OCI-LY1 (cell line): ENCODE measurements around the gene DCAF15.

Source experiments
- H2AFZ ChIP-seq: fragments of 200-600 bp; sonication (generic), shearing (Covaris generic); 2 replicates; pipeline ENCODE4 v1.6.0; 2014; ENCODE audit warnings: antibody characterized with exemption, mild to moderate bottlenecking, low read length
- H3F3A ChIP-seq: fragments of 200-600 bp; sonication (generic), shearing (Covaris generic); 2 replicates; pipeline ENCODE4 v1.6.0; 2014; ENCODE audit warnings: mild to moderate bottlenecking, antibody characterized with exemption, low read length, moderate library complexity; ENCODE audit not compliant: insufficient read depth
- H3K27ac ChIP-seq: fragments of 200-600 bp; sonication (generic); 2 replicates; pipeline ENCODE4 v1.5.1; 2014; ENCODE audit warnings: low read length, mixed run types, mild to moderate bottlenecking, low read depth; ENCODE audit not compliant: poor library complexity, severe bottlenecking
- H3K27me3 ChIP-seq: fragments of 200-600 bp; sonication (generic); 2 replicates; pipeline ENCODE4 v1.6.0; 2014; ENCODE audit warnings: antibody characterized with exemption, mild to moderate bottlenecking, low read length, moderate library complexity; ENCODE audit not compliant: insufficient read depth
- H3K36me3 ChIP-seq: fragments of 200-600 bp; sonication (generic); 2 replicates; pipeline ENCODE4 v1.6.1; 2014; ENCODE audit warnings: mild to moderate bottlenecking, antibody characterized with exemption, low read length, moderate library complexity, mixed read lengths; ENCODE audit not compliant: insufficient read depth
- H3K4me1 ChIP-seq: fragments of 200-600 bp; sonication (generic); 2 replicates; pipeline ENCODE4 v1.5.1; 2014; ENCODE audit warnings: mild to moderate bottlenecking, low read length, moderate library complexity; ENCODE audit not compliant: insufficient read depth, severe bottlenecking
- H3K4me2 ChIP-seq: fragments of 200-600 bp; sonication (generic), shearing (Covaris generic); 2 replicates; pipeline ENCODE4 v1.6.1; 2014; ENCODE audit warnings: low read length
- H3K4me3 ChIP-seq: fragments of 200-600 bp; sonication (generic); 2 replicates; pipeline ENCODE4 v1.5.1; 2014; ENCODE audit warnings: low read length, low read depth, mild to moderate bottlenecking, mixed read lengths; ENCODE audit not compliant: poor library complexity, severe bottlenecking
- H3K79me2 ChIP-seq: fragments of 200-600 bp; shearing (Covaris generic); 2 replicates; pipeline ENCODE4 v1.6.1; 2016; ENCODE audit warnings: mixed run types, low read length, mixed read lengths; ENCODE audit not compliant: insufficient read depth
- H3K9ac ChIP-seq: fragments of 200-600 bp; sonication (generic), shearing (Covaris generic); 2 replicates; pipeline ENCODE4 v1.6.1; 2014; ENCODE audit warnings: mild to moderate bottlenecking, low read length, mixed read lengths
- H3K9me2 ChIP-seq: fragments of 200-600 bp; sonication (generic), shearing (Covaris generic); 2 replicates; pipeline ENCODE4 v1.6.1; 2014; ENCODE audit warnings: low read depth, mild to moderate bottlenecking, low read length, mixed read lengths
- H3K9me3 ChIP-seq: fragments of 200-600 bp; shearing (Covaris generic); 2 replicates; pipeline ENCODE4 v1.6.1; 2014; ENCODE audit warnings: low read length, mixed read lengths
- H4K20me1 ChIP-seq: fragments of 200-600 bp; sonication (generic), shearing (Covaris generic); 2 replicates; pipeline ENCODE4 v1.6.0; 2016; ENCODE audit warnings: mild to moderate bottlenecking, low read length; ENCODE audit not compliant: insufficient read depth
- CTCF ChIP-seq: fragments of 200-600 bp; sonication (generic), shearing (Covaris generic); IDR thresholded peaks from 2 replicates; pipeline ENCODE4 v1.5.1; 2017; ENCODE audit warnings: mild to moderate bottlenecking, antibody characterized with exemption, low read length, moderate library complexity, mixed read lengths
- EZH2 ChIP-seq: fragments of 200-600 bp; sonication (generic), shearing (Covaris generic); IDR thresholded peaks from 2 replicates; pipeline ENCODE4 v1.8.0; 2017; ENCODE audit warnings: borderline replicate concordance, mixed run types, mild to moderate bottlenecking, antibody characterized with exemption, low read length, moderate library complexity, mixed read lengths

The DCAF15 gene

GRCh38 chr19:13931391-13932148 is 20.7 kb upstream of the DCAF15 start:
- no peaks in the 10 kb centered on the region for H3K9me3 ChIP-seq
- H3K4me1 ChIP-seq = no peaks in the 10 kb centered on the region
- H2AFZ ChIP-seq = no peak overlapping the region
- no peaks in the 10 kb centered on the region for H3F3A ChIP-seq
- no peaks in the 10 kb centered on the region for H4K20me1 ChIP-seq
- peaks cover 27% of the 10 kb centered on the region for H3K36me3 ChIP-seq
- H3K27ac ChIP-seq = no peak overlapping the region
- H3K9ac ChIP-seq = no peak overlapping the region
- no peak overlapping the region for H3K4me3 ChIP-seq
- no peaks in the 10 kb centered on the region for H3K9me2 ChIP-seq
- no peak overlapping the region for H3K4me2 ChIP-seq
- no peaks in the 10 kb centered on the region for H3K79me2 ChIP-seq
- TF ChIP-seq CTCF = no peak
- no peak for TF ChIP-seq EZH2
- H3K27me3 ChIP-seq = no peaks in the 10 kb centered on the region

DNA sequence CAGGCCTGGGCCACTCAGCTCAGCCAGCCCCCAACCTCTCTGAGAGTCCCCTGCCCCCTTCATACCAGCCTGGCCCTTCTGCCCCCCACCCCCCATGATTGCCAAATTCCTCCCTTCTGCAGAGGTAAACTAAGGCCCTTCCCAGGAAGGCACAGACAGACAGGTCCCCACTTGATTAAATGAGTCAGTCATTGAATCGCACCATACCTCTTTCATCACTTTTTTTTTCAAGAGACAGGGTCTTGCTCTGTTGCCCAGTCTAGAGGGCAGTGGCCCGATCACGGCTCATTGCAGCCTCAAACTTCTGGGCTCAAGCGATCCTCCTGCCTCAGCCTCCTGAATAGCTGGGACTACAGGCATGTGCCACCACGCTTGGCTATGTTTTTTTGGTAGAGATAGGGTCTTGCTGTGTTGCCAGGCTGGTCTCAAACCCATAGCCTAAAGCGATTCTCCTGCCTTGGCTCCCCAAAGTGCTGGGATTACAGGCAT is 20.1 kb upstream of the DCAF15 start:
- H3K4me1 ChIP-seq = no peaks in the 10 kb centered on the region
- no peak for TF ChIP-seq EZH2
- TF ChIP-seq CTCF = no peak

DNA sequence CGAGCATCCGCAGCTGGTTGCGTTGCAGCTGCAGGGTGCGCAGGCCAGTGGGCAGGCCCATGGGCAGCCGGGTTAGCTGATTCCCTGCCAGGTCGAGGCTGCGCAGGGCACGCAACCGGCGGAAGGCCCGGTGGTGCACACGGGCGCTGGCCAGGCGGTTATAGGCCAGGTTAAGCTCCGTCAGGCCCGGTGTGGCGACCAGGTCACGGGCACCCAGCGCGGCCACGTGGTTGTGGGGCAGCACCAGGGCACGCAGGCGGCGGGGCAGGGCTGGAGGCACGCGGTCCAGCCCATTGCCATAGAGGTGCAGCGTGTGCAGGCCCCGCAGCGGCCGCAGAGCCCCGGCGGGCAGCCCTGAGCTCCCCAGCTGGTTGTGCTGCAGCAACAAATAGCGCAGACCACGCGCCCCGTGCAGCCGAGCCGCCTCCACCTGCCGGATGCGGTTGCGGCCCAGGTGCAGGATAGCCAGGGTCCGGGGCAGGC is 19.4 kb upstream of the DCAF15 start:
- Histone ChIP-seq H3K9ac (no peak overlapping the region), H3K4me1 (no peaks in the 10 kb centered on the region), H3K27me3 (no peaks in the 10 kb centered on the region), H3K4me2 (no peak overlapping the region), H3F3A (no peaks in the 10 kb centered on the region), H3K9me3 (no peaks in the 10 kb centered on the region), H2AFZ (no peak overlapping the region), H3K9me2 (no peaks in the 10 kb centered on the region), H4K20me1 (no peaks in the 10 kb centered on the region), H3K27ac (no peak overlapping the region), H3K79me2 (no peaks in the 10 kb centered on the region), H3K36me3 (peaks cover 19% of the 10 kb centered on the region), H3K4me3 (no peak overlapping the region)
- TF ChIP-seq EZH2 = no peak
- no peak for TF ChIP-seq CTCF

More for the DNA sequence above, 20.1 kb upstream of the DCAF15 start:
- H3K9ac ChIP-seq = no peak overlapping the region
- H3K9me2 ChIP-seq = no peaks in the 10 kb centered on the region
- H3K27ac ChIP-seq = no peak overlapping the region
- no peak overlapping the region for H2AFZ ChIP-seq
- H3K36me3 ChIP-seq = peaks cover 22% of the 10 kb centered on the region
- H4K20me1 ChIP-seq = no peaks in the 10 kb centered on the region
- H3K4me3 ChIP-seq = no peak overlapping the region
- H3K9me3 ChIP-seq = no peaks in the 10 kb centered on the region
- H3F3A ChIP-seq = no peaks in the 10 kb centered on the region
- no peak overlapping the region for H3K4me2 ChIP-seq
- H3K79me2 ChIP-seq = no peaks in the 10 kb centered on the region
- H3K27me3 ChIP-seq = no peaks in the 10 kb centered on the region
